RWPE1 (cell line): ENCODE results near the gene HMCN2.
"Not testable (repeated sequence)": the region's sequence is repeated elsewhere in the genome, so short reads cannot be mapped to it uniquely, and the experiment has no call there.

Experiments used
- CTCF ChIA-PET: fragments of 350-600 bp; sonication (Branson Sonifier 250); formaldehyde crosslinking; extraction: SDS; loops from one replicate; lab custom pipeline; 2021; lab: Yijun Ruan, JAX
- POLR2A ChIA-PET: fragments of 400-600 bp; formaldehyde crosslinking; extraction: SDS; loops from one replicate; lab custom pipeline; 2020; ENCODE audit warnings: antibody characterized with exemption; ENCODE audit not compliant: low non-redundant PET; lab: Yijun Ruan, JAX
- DNase-seq: peaks from one replicate; pipeline ENCODE4 v3.0.0; 2012; ENCODE audit warnings: low spot score
- H3K27ac ChIP-seq: fragments of 450-650 bp; 2 replicates; pipeline ENCODE4 v1.5.1; 2017
- TF ChIP-seq, protein P1 (sequence below): fragments of 450-650 bp; conservative IDR thresholded peaks from 2 replicates; pipeline ENCODE4 v1.5.1; 2017; ENCODE audit warnings: low read depth, mild to moderate bottlenecking

HMCN2 gene

DNA sequence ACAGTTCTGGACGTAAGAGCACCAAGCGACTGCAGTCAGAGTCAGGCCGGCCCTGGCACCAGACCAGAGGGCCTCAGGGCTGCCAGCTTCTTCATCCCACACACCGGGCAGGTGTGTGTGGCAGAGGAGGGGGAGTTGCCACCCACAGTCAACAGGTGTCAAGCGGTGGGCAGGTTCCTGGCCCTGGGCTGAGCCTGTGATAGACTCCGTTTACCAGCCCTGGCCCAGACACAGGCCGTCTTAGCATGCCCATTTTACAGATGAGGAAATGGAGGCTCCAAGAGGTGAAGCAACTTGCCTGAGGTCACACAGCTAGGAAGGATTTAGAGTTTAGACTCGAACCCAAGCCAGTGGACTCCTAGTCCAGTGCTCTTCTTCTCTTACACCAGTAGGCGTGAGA lies 71.8 kb downstream of the HMCN2 start:
- TF ChIP-seq, protein P1, sequence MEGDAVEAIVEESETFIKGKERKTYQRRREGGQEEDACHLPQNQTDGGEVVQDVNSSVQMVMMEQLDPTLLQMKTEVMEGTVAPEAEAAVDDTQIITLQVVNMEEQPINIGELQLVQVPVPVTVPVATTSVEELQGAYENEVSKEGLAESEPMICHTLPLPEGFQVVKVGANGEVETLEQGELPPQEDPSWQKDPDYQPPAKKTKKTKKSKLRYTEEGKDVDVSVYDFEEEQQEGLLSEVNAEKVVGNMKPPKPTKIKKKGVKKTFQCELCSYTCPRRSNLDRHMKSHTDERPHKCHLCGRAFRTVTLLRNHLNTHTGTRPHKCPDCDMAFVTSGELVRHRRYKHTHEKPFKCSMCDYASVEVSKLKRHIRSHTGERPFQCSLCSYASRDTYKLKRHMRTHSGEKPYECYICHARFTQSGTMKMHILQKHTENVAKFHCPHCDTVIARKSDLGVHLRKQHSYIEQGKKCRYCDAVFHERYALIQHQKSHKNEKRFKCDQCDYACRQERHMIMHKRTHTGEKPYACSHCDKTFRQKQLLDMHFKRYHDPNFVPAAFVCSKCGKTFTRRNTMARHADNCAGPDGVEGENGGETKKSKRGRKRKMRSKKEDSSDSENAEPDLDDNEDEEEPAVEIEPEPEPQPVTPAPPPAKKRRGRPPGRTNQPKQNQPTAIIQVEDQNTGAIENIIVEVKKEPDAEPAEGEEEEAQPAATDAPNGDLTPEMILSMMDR = no peak
- ChIA-PET CTCF (no interaction called here), POLR2A (no interaction called here)
- H3K27ac ChIP-seq = no peak overlapping the region
- no peak for DNase-seq

DNA sequence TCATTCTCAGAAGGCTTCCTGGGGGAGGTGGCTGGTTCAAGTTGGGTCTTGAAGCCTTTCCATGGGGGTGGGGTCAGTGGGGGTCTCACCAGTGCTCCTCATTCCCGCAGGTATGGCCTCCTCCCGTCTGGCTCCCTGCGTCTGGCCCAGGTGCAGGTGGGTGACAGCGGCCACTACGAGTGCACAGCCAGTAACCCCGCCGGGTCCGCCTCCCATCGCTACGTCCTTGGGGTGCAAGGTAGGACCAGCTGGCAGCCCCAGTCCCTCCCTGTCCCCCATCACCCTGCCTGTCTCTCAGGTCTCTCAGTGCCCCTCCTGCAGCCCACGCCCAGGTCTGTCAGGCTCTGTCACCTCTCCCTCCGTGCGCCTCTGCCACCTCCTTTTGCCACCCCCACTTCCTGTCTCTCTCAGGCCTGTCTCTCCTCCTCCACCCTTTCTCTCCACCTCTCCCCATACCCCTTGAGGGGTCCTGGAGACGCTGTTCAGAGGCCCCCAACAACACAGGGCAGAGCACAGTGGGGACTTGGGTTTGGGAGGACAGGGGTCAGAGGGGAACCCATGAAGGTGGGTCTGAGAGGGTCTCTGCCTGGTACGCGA lies 72.3 kb downstream of the HMCN2 start:
- ChIA-PET POLR2A (no interaction called here), CTCF (no interaction called here)

GRCh38 chr9:130338891-130339290 lies 73.3 kb downstream of the HMCN2 start:
- H3K27ac ChIP-seq, POLR2A ChIA-PET, CTCF ChIA-PET, DNase-seq: not testable (repeated sequence)

More for the DNA sequence above, 72.3 kb downstream of the HMCN2 start:
- H3K27ac ChIP-seq = no peak overlapping the region
- TF ChIP-seq, protein P1 = no peak
- DNase-seq = no peak

DNA sequence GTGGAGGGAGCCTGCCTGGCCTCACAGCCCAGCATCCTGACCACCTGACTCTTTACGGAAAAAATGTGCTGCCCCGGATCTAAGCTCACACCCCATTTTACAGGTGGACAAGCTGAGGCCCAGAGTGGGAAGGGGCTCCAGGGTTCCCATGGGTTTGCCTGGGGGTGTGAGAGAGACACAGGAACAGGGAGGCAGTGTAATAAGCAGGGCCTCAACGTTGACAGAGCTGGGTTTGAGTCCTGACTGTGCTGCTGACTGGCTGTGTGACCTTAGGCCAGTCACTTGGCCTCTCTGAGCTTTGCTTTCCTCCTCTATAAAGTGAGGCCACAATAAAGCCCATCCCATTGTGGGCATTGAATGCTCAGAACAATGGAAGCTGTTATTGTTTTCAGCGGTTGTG lies 73.7 kb downstream of the HMCN2 start:
- CTCF ChIA-PET = interaction anchor here (0.6 kb wide), 1 partner anchor 86 kb away, joined by 4 read pairs; no protein-coding TSS in a partner anchor
- TF ChIP-seq, protein P1 = no peak
- POLR2A ChIA-PET = no interaction called here
- H3K27ac ChIP-seq = no peak overlapping the region
- DNase-seq = no peak

DNA sequence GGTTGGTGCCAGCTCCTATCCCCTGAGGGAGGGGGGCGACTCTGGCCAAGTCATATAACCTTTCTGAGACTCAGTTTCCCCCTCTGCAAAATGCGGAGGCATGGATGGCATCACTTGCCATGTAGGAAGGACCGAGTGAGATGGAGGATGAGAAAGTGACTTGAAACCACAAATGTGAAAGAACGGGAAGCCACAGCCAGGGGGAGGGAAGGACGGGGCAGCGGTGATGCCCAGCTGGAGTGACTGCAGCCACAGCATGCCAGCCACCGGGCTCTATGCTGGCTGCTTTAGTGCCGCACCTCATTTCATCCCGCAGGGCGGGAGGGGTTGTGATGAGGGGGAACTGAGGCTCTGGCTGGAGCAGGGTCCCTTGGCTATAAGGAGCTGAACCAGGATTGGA lies 74.5 kb downstream of the HMCN2 start:
- no peak overlapping the region for H3K27ac ChIP-seq
- DNase-seq = no peak
- TF ChIP-seq, protein P1 = no peak
- ChIA-PET CTCF (interaction anchor here (0.6 kb wide), 3 partner anchors 87 to 129 kb away, joined by 3 to 4 read pairs (median 4); no protein-coding TSS in a partner anchor), POLR2A (no interaction called here)

GRCh38 chr9:130340557-130340956 lies 75.0 kb downstream of the HMCN2 start:
- ChIA-PET CTCF (interaction anchor here (0.6 to 2.2 kb wide), 4 partner anchors 94 to 233 kb away, joined by 3 to 7 read pairs (median 4); no protein-coding TSS in a partner anchor), POLR2A (interaction anchor here (0.6 kb wide), 1 partner anchor 506 kb away, joined by 3 read pairs; no protein-coding TSS in a partner anchor)
- not testable (repeated sequence) for DNase-seq, H3K27ac ChIP-seq

GRCh38 chr9:130341128-130341527 lies 75.6 kb downstream of the HMCN2 start:
- ChIA-PET POLR2A (interaction anchor here (0.6 kb wide), 3 partner anchors 83 to 507 kb away, joined by 3 to 7 read pairs (median 4); no protein-coding TSS in a partner anchor), CTCF (interaction anchor here (0.6 to 2.2 kb wide), 4 partner anchors 234 to 343 kb away, joined by 4 to 7 read pairs (median 5); no protein-coding TSS in a partner anchor)
- H3K27ac ChIP-seq = no peak overlapping the region
- TF ChIP-seq, protein P1 = no peak
- no peak for DNase-seq
